ACC112 (cell line): ENCODE data around the gene MARCKS.

Experiments used
- H2AFZ ChIP-seq: fragments of 200-600 bp; sonication (generic); one replicate; pipeline ENCODE4 v1.6.0; 2017; ENCODE audit warnings: antibody characterized with exemption, low read length; ENCODE audit not compliant: unreplicated experiment
- H3K27ac ChIP-seq: fragments of 200-600 bp; sonication (generic); 2 replicates; pipeline ENCODE4 v1.5.1; 2014; ENCODE audit warnings: low read depth, mild to moderate bottlenecking, antibody characterized with exemption, low read length, moderate library complexity
- H3K27me3 ChIP-seq: fragments of 200-600 bp; sonication (generic); 2 replicates; pipeline ENCODE4 v1.6.1; 2014; ENCODE audit warnings: mild to moderate bottlenecking, antibody characterized with exemption, low read length, moderate library complexity, mixed read lengths; ENCODE audit not compliant: insufficient read depth
- H3K36me3 ChIP-seq: fragments of 200-600 bp; sonication (generic); 2 replicates; pipeline ENCODE4 v1.6.1; 2016; ENCODE audit warnings: mild to moderate bottlenecking, antibody characterized with exemption, low read length, moderate library complexity, mixed read lengths; ENCODE audit not compliant: insufficient read depth
- H3K4me1 ChIP-seq: fragments of 200-600 bp; sonication (generic); one replicate; pipeline ENCODE4 v1.6.1; 2016; ENCODE audit warnings: low read length, mixed read lengths; ENCODE audit not compliant: insufficient read depth, unreplicated experiment, control insufficient read depth
- H3K4me3 ChIP-seq: fragments of 200-600 bp; sonication (generic); 2 replicates; pipeline ENCODE4 v1.5.1; 2014; ENCODE audit warnings: mild to moderate bottlenecking, low read depth, low read length
- H3K79me2 ChIP-seq: fragments of 200-600 bp; sonication (generic); one replicate; pipeline ENCODE4 v1.6.0; 2016; ENCODE audit warnings: low read length; ENCODE audit not compliant: control insufficient read depth, unreplicated experiment, insufficient read depth

The MARCKS gene

GRCh38 chr6:113860181-113860955, 3.2 kb downstream of the MARCKS start:
- Histone ChIP-seq H3K36me3 (peaks cover 12% of the 10 kb centered on the region), H3K27ac (peak overlapping the region; percentile 86), H3K27me3 (no peaks in the 10 kb centered on the region), H3K79me2 (peaks cover 59% of the 10 kb centered on the region), H2AFZ (no peak overlapping the region), H3K4me1 (peaks cover 20% of the 10 kb centered on the region), H3K4me3 (peak overlapping the region; percentile 98)

- no peak overlapping the region for H3K27ac ChIP-seq
Measured at GRCh38 chr6:113862112-113862511, 5.0 kb downstream of the MARCKS start.

GRCh38 chr6:113870917-113871316, 13.8 kb downstream of the MARCKS start:
- peaks cover 8% of the 10 kb centered on the region for H3K4me1 ChIP-seq
- H3K27ac ChIP-seq = no peak overlapping the region
- no peaks in the 10 kb centered on the region for H3K79me2 ChIP-seq
- no peak overlapping the region for H2AFZ ChIP-seq
- H3K4me3 ChIP-seq = no peak overlapping the region
- no peaks in the 10 kb centered on the region for H3K36me3 ChIP-seq
- no peaks in the 10 kb centered on the region for H3K27me3 ChIP-seq

More at GRCh38 chr6:113862112-113862511, 5.0 kb downstream of the MARCKS start:
- no peak overlapping the region for H2AFZ ChIP-seq
- peak overlapping the region; percentile 98; the same call in 1 of the 2 replicates for H3K4me3 ChIP-seq
- H3K27me3 ChIP-seq = no peaks in the 10 kb centered on the region
- peaks cover 59% of the 10 kb centered on the region for H3K79me2 ChIP-seq
- H3K4me1 ChIP-seq = peaks cover 20% of the 10 kb centered on the region
- H3K36me3 ChIP-seq = peaks cover 12% of the 10 kb centered on the region

- no peak overlapping the region for H2AFZ ChIP-seq
- H3K27ac ChIP-seq = no peak overlapping the region
- H3K27me3 ChIP-seq = no peaks in the 10 kb centered on the region
- no peaks in the 10 kb centered on the region for H3K36me3 ChIP-seq
- peaks cover 9% of the 10 kb centered on the region for H3K4me1 ChIP-seq
- H3K4me3 ChIP-seq = no peak overlapping the region
- H3K79me2 ChIP-seq = no peaks in the 10 kb centered on the region
Measured at GRCh38 chr6:113871975-113872374, 14.8 kb downstream of the MARCKS start.

- Histone ChIP-seq H3K79me2 (no peaks in the 10 kb centered on the region), H3K27ac (no peak overlapping the region), H2AFZ (no peak overlapping the region), H3K4me3 (no peak overlapping the region), H3K4me1 (peaks cover 9% of the 10 kb centered on the region), H3K36me3 (no peaks in the 10 kb centered on the region), H3K27me3 (no peaks in the 10 kb centered on the region)
Measured at GRCh38 chr6:113873043-113873667, 16.0 kb downstream of the MARCKS start.

- Histone ChIP-seq H3K27ac (no peak overlapping the region; the same call in 1 of the 2 replicates), H2AFZ (peak overlapping the region; percentile 67), H3K4me1 (peaks cover 9% of the 10 kb centered on the region), H3K79me2 (no peaks in the 10 kb centered on the region), H3K4me3 (peak overlapping the region; percentile 25; the same call in 1 of the 2 replicates), H3K27me3 (no peaks in the 10 kb centered on the region), H3K36me3 (no peaks in the 10 kb centered on the region)
Measured at GRCh38 chr6:113875470-113875869, 18.3 kb downstream of the MARCKS start.

- no peak overlapping the region for H3K27ac ChIP-seq
- no peak overlapping the region for H3K4me3 ChIP-seq
- H3K79me2 ChIP-seq = no peaks in the 10 kb centered on the region
- no peaks in the 10 kb centered on the region for H3K36me3 ChIP-seq
- no peaks in the 10 kb centered on the region for H3K27me3 ChIP-seq
- H2AFZ ChIP-seq = no peak overlapping the region
- H3K4me1 ChIP-seq = peaks cover 9% of the 10 kb centered on the region
Measured at GRCh38 chr6:113876695-113877094, 19.6 kb downstream of the MARCKS start.

- Histone ChIP-seq H3K79me2 (no peaks in the 10 kb centered on the region), H3K27ac (no peak overlapping the region), H3K27me3 (no peaks in the 10 kb centered on the region), H3K36me3 (no peaks in the 10 kb centered on the region), H3K4me1 (peaks cover 9% of the 10 kb centered on the region), H3K4me3 (no peak overlapping the region), H2AFZ (no peak overlapping the region)
Measured at GRCh38 chr6:113879186-113880096, 22.3 kb downstream of the MARCKS start.

GRCh38 chr6:113881478-113881980, 24.4 kb downstream of the MARCKS start:
- Histone ChIP-seq H3K36me3 (no peaks in the 10 kb centered on the region), H2AFZ (no peak overlapping the region), H3K4me3 (no peak overlapping the region), H3K27ac (no peak overlapping the region), H3K79me2 (no peaks in the 10 kb centered on the region), H3K27me3 (no peaks in the 10 kb centered on the region), H3K4me1 (no peaks in the 10 kb centered on the region)

GRCh38 chr6:113882336-113883022, 25.3 kb downstream of the MARCKS start:
- no peak overlapping the region for H2AFZ ChIP-seq
- H3K4me1 ChIP-seq = no peaks in the 10 kb centered on the region
- no peak overlapping the region for H3K27ac ChIP-seq
- no peaks in the 10 kb centered on the region for H3K27me3 ChIP-seq
- H3K36me3 ChIP-seq = no peaks in the 10 kb centered on the region
- H3K79me2 ChIP-seq = no peaks in the 10 kb centered on the region
- no peak overlapping the region for H3K4me3 ChIP-seq
